Esophagus muscularis mucosa (tissue), 3 donors: ENCODE data around the gene COBL.

Experiments
- CTCF ChIP-seq, 3 experiments: fragments of 200-600 bp in 2 of 3; fragments of 450-650 bp in 1 of 3; sonication (generic) in 2 of 3; IDR thresholded peaks; one replicate each; pipeline ENCODE4 v1.5.1; 2017 to 2019; ENCODE audit warnings: antibody characterized with exemption in 3 of 3, mild to moderate bottlenecking in 2 of 3, moderate library complexity in 1 of 3
- POLR2AphosphoS5 ChIP-seq, 2 donors: sonication (generic); formaldehyde crosslinking; IDR thresholded peaks; one replicate each; pipeline ENCODE4 v1.6.1; 2017; ENCODE audit warnings: antibody characterized with exemption in 2 of 2

- TF ChIP-seq CTCF (IDR thresholded peaks at IDR 0.05) = no peak
- no peak for TF ChIP-seq POLR2AphosphoS5 (IDR thresholded peaks at IDR 0.05)
Observed at GRCh38 chr7:51005074-51005473, 311.5 kb downstream of the COBL start.
